GM12891 (cell line): ENCODE measurements around the gene DCLK1.

Experiments used
- DNase-seq: peaks from one replicate; pipeline ENCODE4 v3.0.0; 2011; ENCODE audit warnings: low spot score; ENCODE audit not compliant: insufficient read length
- FAIRE-seq: peaks from 2 replicates; lab custom pipeline; 2011; peaks lifted over from hg19 to GRCh38; lab: Jason Lieb, UNC
- PAX5 ChIP-seq: IDR thresholded peaks from 2 replicates; pipeline ENCODE4 v1.6.1; 2011; ENCODE audit warnings: low read length, moderate library complexity, mild to moderate bottlenecking; ENCODE audit not compliant: insufficient read depth, severe bottlenecking
- POLR2A ChIP-seq: IDR thresholded peaks from 2 replicates; pipeline ENCODE4 v1.6.1; 2011; ENCODE audit warnings: low read depth, low read length, control low read depth
- POLR2AphosphoS5 ChIP-seq: IDR thresholded peaks from 2 replicates; pipeline ENCODE4 v1.6.1; 2011; ENCODE audit warnings: low read depth, low read length, control low read depth
- POU2F2 ChIP-seq: IDR thresholded peaks from 2 replicates; pipeline ENCODE4 v1.6.1; 2011; ENCODE audit warnings: low read depth, mild to moderate bottlenecking, control low read depth, low read length, moderate library complexity
- SPI1 ChIP-seq: IDR thresholded peaks from 2 replicates; pipeline ENCODE4 v1.6.1; 2011; ENCODE audit warnings: low read depth, low read length, control low read depth
- TAF1 ChIP-seq: IDR thresholded peaks from 2 replicates; pipeline ENCODE4 v1.6.1; 2011; ENCODE audit warnings: low read depth, low read length, control low read depth

The DCLK1 gene

DNA sequence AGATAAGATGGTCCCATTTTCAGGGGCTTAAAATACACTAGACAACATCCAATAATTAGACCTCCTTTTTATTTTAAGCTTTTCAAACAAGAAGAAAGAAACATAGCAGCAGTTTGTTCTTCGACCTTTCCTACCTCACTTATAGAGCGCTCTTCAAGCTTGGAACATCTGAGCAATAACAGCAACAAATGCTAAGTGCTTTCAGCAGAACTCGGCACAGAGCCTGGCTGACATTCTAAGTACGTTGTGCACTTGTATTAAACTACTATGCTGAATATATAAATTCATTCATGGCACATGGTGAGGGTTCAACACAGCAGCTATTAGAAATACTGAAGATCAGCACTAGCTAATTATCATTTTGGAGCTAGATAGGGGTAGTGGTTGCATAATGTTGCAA is 398.6 kb downstream of the DCLK1 start:
- FAIRE-seq = no peak
- TF ChIP-seq PAX5 (no peak), POLR2A (no peak), POU2F2 (no peak), POLR2AphosphoS5 (no peak), TAF1 (no peak), SPI1 (no peak)
- no peak for DNase-seq

DNA sequence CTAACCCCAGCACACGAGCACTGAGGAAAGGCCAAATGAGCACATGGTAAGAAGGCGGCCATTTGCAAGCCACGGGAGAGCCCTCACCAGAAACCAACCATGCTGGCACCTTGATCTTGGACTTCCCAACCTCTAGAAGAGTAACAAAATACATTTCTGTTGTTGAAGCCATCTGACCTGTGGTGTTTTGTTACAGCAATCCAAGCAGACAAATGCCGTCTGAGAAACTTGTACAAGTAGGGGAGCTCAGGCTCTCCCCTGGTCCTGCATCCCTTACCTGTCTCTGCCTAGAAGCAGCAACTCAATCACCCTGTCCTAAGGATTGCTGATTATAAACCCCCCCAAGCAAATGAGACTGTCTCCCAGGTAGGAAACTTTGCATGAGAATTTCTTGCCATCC is 399.7 kb downstream of the DCLK1 start:
- no peak for TF ChIP-seq POLR2A
- TF ChIP-seq POLR2AphosphoS5 = no peak
- no peak for TF ChIP-seq POU2F2
- TF ChIP-seq SPI1 = no peak
- FAIRE-seq = no peak
- DNase-seq = no peak

DNA sequence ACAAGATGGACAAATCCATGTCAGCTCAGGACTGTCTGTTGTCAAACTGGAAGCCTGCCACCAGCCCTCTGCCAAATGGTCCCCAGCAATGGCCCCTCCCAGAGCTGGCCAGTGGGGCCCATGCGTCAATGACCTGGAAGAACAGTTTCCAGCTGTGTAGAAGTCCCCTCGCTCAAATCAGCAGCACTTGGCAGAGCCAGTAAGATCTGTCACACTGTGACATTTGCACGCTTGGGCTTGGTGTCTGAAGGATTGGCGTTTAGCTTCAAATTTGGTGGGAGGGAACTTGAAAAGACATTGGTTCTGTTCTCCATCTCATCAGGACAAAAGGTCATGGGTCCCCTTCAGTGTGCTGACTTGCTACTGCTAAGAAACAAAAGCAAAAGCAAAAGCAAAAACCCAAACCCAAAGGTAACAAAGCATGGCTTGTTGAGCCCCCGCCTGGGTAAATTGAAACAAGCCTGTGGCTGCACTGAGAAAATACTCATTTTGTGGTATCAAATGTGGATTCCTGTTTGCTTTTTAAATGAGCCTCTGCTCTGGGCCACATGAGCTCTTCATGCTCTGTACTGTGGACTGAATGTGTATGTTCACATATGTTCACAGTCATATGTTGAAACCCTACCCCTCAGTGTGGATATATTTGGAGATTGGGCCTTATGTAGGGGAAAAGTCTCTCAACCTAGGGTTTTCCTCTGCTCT is 401.1 kb downstream of the DCLK1 start:
- TF ChIP-seq POU2F2 (no peak), POLR2AphosphoS5 (no peak), PAX5 (no peak), POLR2A (no peak), TAF1 (no peak), SPI1 (no peak)
- DNase-seq (no peak), FAIRE-seq (no peak)

- no peak for FAIRE-seq
- TF ChIP-seq POU2F2 = no peak
- no peak for TF ChIP-seq TAF1
- no peak for TF ChIP-seq POLR2AphosphoS5
- TF ChIP-seq POLR2A = no peak
- TF ChIP-seq SPI1 = no peak
- TF ChIP-seq PAX5 = no peak
- no peak for DNase-seq
Measured at GRCh38 chr13:35727881-35728280, 403.3 kb downstream of the DCLK1 start.

- FAIRE-seq (no peak), DNase-seq (no peak)
- TF ChIP-seq SPI1 (no peak), POU2F2 (no peak), TAF1 (no peak), POLR2AphosphoS5 (no peak), POLR2A (no peak), PAX5 (no peak)
Measured at GRCh38 chr13:35724446-35724845, 406.7 kb downstream of the DCLK1 start.

- no peak for DNase-seq
- no peak for FAIRE-seq
- TF ChIP-seq POLR2AphosphoS5 (no peak), SPI1 (no peak), POU2F2 (no peak), TAF1 (no peak), POLR2A (no peak)
Measured at GRCh38 chr13:35723821-35724220, 407.4 kb downstream of the DCLK1 start.

DNA sequence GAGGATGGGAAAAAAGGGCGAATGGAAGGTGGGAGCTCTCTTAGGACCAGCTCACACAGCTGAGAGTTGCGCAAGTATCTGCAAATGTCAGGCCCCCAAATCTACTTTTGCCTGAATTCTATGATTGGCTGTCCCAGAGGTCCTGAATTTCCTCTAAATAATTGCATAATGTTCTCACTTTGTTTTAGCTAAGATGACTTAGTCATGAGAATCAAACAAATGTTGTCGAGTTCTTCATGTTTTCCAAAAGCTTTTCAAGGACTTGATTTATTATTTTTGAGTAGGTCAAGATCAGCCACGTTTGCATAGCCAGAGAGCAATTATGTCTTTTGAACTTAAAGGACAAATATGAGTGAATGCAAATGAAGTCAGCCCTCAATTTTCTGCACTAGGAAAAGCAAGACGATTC is 408.1 kb downstream of the DCLK1 start:
- TF ChIP-seq TAF1 = no peak
- TF ChIP-seq POLR2A = no peak
- no peak for TF ChIP-seq SPI1
- TF ChIP-seq PAX5 = no peak
- TF ChIP-seq POLR2AphosphoS5 = no peak
- no peak for TF ChIP-seq POU2F2
- DNase-seq = no peak
- no peak for FAIRE-seq

DNA sequence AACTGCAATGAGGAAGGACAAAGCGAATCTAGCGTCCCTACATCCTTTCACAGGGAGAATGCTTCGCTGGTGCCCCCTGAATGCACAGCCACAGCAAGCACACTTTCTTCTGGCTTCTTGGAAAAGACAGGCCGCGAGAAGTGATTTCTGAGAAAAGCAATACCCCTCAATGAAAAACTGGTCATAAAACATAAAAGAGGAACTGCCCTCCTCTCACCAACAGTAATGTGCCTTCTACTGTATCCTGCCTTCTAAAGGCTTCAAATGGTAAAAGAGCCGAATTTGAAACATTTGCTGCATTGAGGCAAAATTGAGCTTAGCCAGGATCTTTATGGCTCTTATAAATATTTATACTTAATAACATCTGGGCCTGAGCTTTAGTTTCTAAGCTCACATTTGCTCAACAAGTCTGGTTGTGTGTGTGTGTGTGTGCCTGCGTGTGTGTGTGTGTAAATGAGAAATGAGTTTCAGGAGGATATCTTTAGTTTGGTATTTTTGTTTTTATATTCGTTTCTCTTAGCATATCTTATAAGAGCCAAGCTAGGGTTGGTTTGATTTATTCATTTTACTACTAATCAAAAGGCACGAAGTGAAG is 408.6 kb downstream of the DCLK1 start:
- TF ChIP-seq POU2F2 (no peak), SPI1 (peak; percentile 65)
- DNase-seq = no peak
- no peak for FAIRE-seq

DNA sequence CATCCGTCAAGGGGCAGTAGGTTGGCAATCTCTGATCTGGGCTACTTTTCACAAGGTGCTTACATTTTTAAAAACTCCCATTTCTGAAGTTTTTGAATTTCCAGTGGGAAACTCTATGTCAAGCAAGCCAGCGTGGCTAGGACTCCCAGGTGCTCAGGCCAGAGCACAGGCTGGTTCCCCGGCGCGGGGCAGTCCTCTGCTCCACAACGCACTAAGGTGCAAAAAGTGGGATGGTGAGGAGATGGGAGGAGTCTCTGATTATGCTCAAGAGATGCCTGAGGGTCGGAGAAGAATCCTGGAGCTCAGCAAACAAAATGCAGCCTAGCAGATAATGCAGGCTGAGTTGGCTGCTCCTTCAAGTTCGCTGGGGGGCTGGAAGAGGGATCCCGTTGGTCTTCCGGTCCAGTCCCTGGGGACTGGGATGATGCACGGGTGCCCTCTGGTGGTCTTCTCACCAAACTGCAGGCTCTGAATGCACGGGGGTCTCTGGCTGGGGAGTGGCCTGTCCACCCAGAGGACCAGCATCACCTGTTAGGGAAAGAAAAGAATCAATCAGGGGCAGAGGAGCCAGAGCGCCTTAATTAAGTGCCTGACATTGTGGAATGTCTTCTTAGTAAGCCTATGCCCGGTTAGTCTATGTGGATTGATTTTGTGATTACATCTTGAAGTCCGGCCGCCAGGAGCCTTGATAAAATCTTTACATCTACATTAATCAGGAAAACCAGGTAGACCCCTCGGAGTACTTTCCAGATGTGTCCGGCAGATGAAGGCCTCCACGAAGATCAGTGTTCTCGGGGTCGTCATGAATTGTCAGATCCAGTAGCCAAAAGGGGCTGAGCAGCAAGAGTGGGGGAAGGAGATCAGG is 410.3 kb downstream of the DCLK1 start:
- peak; percentile 5 for FAIRE-seq
- no peak for TF ChIP-seq TAF1
- no peak for TF ChIP-seq POU2F2
- TF ChIP-seq POLR2A = no peak
- TF ChIP-seq SPI1 = no peak
- no peak for TF ChIP-seq PAX5
- TF ChIP-seq POLR2AphosphoS5 = no peak
- peak; percentile 39 for DNase-seq

- DNase-seq (no peak), FAIRE-seq (no peak)
- no peak for TF ChIP-seq PAX5
- no peak for TF ChIP-seq POLR2A
- TF ChIP-seq POLR2AphosphoS5 = no peak
- TF ChIP-seq SPI1 = no peak
- TF ChIP-seq POU2F2 = no peak
- no peak for TF ChIP-seq TAF1
Measured at GRCh38 chr13:35720290-35720689, 410.9 kb downstream of the DCLK1 start.
